Liver (tissue), 9 donors: ENCODE measurements around the gene IFT52. TPM values are rescaled to one million over a fixed set of nuclear protein-coding genes. Genes with fewer than 3 reads are reported as not detected.

Experiments used
- DNase-seq: peaks from one replicate; pipeline ENCODE4 v3.0.0-alpha.2; 2017; ENCODE audit warnings: low spot score
- H3K27ac ChIP-seq, 2 donors: one replicate each; pipeline ENCODE4 v1.7.0; 2013; ENCODE audit warnings: inconsistent platforms in 2 of 2, low read length in 2 of 2, control low read depth in 1 of 2, low read depth in 1 of 2, mild to moderate bottlenecking in 1 of 2
- H3K27me3 ChIP-seq, 4 donors: one replicate each; pipeline versions ENCODE4 v1.6.1 to v1.7.0; 2013; ENCODE audit warnings: low read length in 3 of 4, inconsistent platforms in 1 of 4, mild to moderate bottlenecking in 1 of 4, moderate library complexity in 1 of 4; ENCODE audit not compliant: control insufficient read depth in 4 of 4, insufficient read depth in 4 of 4
- H3K36me3 ChIP-seq, 4 donors: one replicate each; pipeline versions ENCODE4 v1.6.1 to v1.7.0; 2013; ENCODE audit warnings: low read length in 3 of 4, mild to moderate bottlenecking in 3 of 4, low read depth in 1 of 4, moderate library complexity in 1 of 4; ENCODE audit not compliant: control insufficient read depth in 4 of 4, insufficient read depth in 3 of 4
- H3K4me1 ChIP-seq, 4 donors: one replicate each; pipeline versions ENCODE4 v1.6.1 to v1.7.0; 2013; ENCODE audit warnings: low read length in 3 of 4, mild to moderate bottlenecking in 3 of 4, moderate library complexity in 1 of 4; ENCODE audit not compliant: control insufficient read depth in 4 of 4, insufficient read depth in 4 of 4
- H3K4me3 ChIP-seq, 3 donors: one replicate each; pipeline versions ENCODE4 v1.6.1 to v1.7.0; 2013; ENCODE audit warnings: low read length in 3 of 3, control low read depth in 1 of 3, low read depth in 1 of 3, mild to moderate bottlenecking in 1 of 3
- H3K9ac ChIP-seq, 2 donors: one replicate each; pipeline ENCODE4 v1.7.0; 2013; ENCODE audit warnings: low read length in 2 of 2, mild to moderate bottlenecking in 2 of 2, moderate library complexity in 2 of 2, control low read depth in 1 of 2, low read depth in 1 of 2
- H3K9me3 ChIP-seq, 4 donors: one replicate each; pipeline versions ENCODE4 v1.6.1 to v1.7.0; 2013; ENCODE audit warnings: low read length in 3 of 4; ENCODE audit not compliant: control insufficient read depth in 4 of 4
- EGR1 ChIP-seq, 2 donors: IDR thresholded peaks; 2 replicates each; pipeline ENCODE4 v1.6.1; 2016 to 2018; ENCODE audit warnings: antibody characterized with exemption in 2 of 2, low read depth in 2 of 2
- FOXA1 ChIP-seq: IDR thresholded peaks from 2 replicates; pipeline ENCODE4 v1.6.1; 2016; ENCODE audit warnings: antibody characterized with exemption
- FOXA2 ChIP-seq: IDR thresholded peaks from 2 replicates; pipeline ENCODE4 v1.6.1; 2016; ENCODE audit warnings: antibody characterized with exemption
- GABPA ChIP-seq, 2 donors: IDR thresholded peaks in 1 of 2; conservative IDR thresholded peaks in 1 of 2; 2 replicates each; pipeline ENCODE4 v1.6.1; 2016; ENCODE audit warnings: antibody characterized with exemption in 2 of 2, mild to moderate bottlenecking in 1 of 2, moderate library complexity in 1 of 2
- HNF4A ChIP-seq, 2 donors: conservative IDR thresholded peaks; 2 replicates each; pipeline ENCODE4 v1.6.1; 2016; ENCODE audit warnings: antibody characterized with exemption in 2 of 2, mild to moderate bottlenecking in 2 of 2
- HNF4G ChIP-seq: IDR thresholded peaks from 2 replicates; pipeline ENCODE4 v1.6.1; 2016; ENCODE audit warnings: antibody characterized with exemption
- JUND ChIP-seq, 2 donors: IDR thresholded peaks; 2 replicates each; pipeline ENCODE4 v1.6.1; 2016; ENCODE audit warnings: antibody characterized with exemption in 2 of 2
- RAD21 ChIP-seq, 2 donors: IDR thresholded peaks; 2 replicates each; pipeline ENCODE4 v1.6.1; 2016; ENCODE audit warnings: antibody characterized with exemption in 2 of 2, mild to moderate bottlenecking in 2 of 2
- RXRA ChIP-seq, 2 donors: IDR thresholded peaks; 2 replicates each; pipeline ENCODE4 v1.6.1; 2017 to 2018; ENCODE audit warnings: antibody characterized with exemption in 2 of 2, mild to moderate bottlenecking in 1 of 2
- TAF1 ChIP-seq: conservative IDR thresholded peaks from 2 replicates; pipeline ENCODE4 v1.6.1; 2016; ENCODE audit warnings: antibody characterized with exemption, mild to moderate bottlenecking
- WGBS: extraction: QIAGEN DNeasy Blood & Tissue Kit; methylation state at CpG from one replicate; pipeline ENCODE4 v1.1.7; 2013; 5-methylcytosine and 5-hydroxymethylcytosine counted together
- polyA plus RNA-seq, 2 donors: library from polyadenylated mRNA; stranded (reverse) in 1 of 2; unstranded in 1 of 2; fragments of 200-250 nt in 1 of 2; fragments of >200 nt in 1 of 2; fragmentation: Nextera tagmentation in 1 of 2; extraction: Ambion mirVana in 1 of 2; gene quantifications; one replicate each; pipeline versions ENCODE4 v1.2.1 to v1.2.3, GENCODE V29; 2013 to 2015
- total RNA-seq, 2 donors: library from RNA; depleted of rRNA; stranded (reverse); fragments of >200 nt; gene quantifications; one replicate each; pipeline ENCODE4 v1.2.3, GENCODE V29; 2014
- TF ChIP-seq, protein P1 (sequence below): fragments of 150-350 bp; IDR thresholded peaks from 2 replicates; pipeline ENCODE4 v1.5.1; 2017; ENCODE audit warnings: improper control_type of control experiment, low read depth, low read length; ENCODE audit not compliant: missing input control
- TF ChIP-seq, protein P2 (sequence below): IDR thresholded peaks from 2 replicates; pipeline ENCODE4 v1.6.1; 2016; ENCODE audit warnings: antibody characterized with exemption
- TF ChIP-seq, protein P3 (sequence below): IDR thresholded peaks from 2 replicates; pipeline ENCODE4 v1.6.1; 2016; ENCODE audit warnings: antibody characterized with exemption
- donor health status: healthy.
- donor health status: healthy.
- donor health status: healthy.
- donor health status: healthy.
- donor health status: healthy.

Gene IFT52
- total and polyA plus RNA-seq, 4 donors, result 3.3 to 24.3 (median 4.8) TPM

- Histone ChIP-seq H3K4me1 (peaks cover 0 to 4% (median under 1%) of the 10 kb centered on the region in 4 donors), H3K4me3 (no peak overlapping the region), H3K27me3 (no peaks in the 10 kb centered on the region), H3K9ac (no peak overlapping the region), H3K27ac (no peak overlapping the region), H3K9me3 (no peaks in the 10 kb centered on the region), H3K36me3 (peaks cover 14 to 66% (median 42%) of the 10 kb centered on the region in 4 donors)
- DNase-seq, result no peak
- WGBS, result 94% methylated on average over 9 of the region's 9 CpGs
- no peak for TF ChIP-seq RAD21 (IDR thresholded peaks at IDR 0.05)
- TF ChIP-seq, protein P1, sequence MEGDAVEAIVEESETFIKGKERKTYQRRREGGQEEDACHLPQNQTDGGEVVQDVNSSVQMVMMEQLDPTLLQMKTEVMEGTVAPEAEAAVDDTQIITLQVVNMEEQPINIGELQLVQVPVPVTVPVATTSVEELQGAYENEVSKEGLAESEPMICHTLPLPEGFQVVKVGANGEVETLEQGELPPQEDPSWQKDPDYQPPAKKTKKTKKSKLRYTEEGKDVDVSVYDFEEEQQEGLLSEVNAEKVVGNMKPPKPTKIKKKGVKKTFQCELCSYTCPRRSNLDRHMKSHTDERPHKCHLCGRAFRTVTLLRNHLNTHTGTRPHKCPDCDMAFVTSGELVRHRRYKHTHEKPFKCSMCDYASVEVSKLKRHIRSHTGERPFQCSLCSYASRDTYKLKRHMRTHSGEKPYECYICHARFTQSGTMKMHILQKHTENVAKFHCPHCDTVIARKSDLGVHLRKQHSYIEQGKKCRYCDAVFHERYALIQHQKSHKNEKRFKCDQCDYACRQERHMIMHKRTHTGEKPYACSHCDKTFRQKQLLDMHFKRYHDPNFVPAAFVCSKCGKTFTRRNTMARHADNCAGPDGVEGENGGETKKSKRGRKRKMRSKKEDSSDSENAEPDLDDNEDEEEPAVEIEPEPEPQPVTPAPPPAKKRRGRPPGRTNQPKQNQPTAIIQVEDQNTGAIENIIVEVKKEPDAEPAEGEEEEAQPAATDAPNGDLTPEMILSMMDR, result no peak
- TF ChIP-seq GABPA (IDR thresholded peaks at IDR 0.05 in 1 of 2, conservative IDR thresholded peaks at IDR 0.05 in 1 of 2), result no peak
- TF ChIP-seq, protein P2, sequence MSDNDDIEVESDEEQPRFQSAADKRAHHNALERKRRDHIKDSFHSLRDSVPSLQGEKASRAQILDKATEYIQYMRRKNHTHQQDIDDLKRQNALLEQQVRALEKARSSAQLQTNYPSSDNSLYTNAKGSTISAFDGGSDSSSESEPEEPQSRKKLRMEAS, result no peak
- TF ChIP-seq RXRA (IDR thresholded peaks at IDR 0.05), result no peak
- no peak for TF ChIP-seq HNF4G
- TF ChIP-seq FOXA1, result no peak
- TF ChIP-seq TAF1, result no peak
- TF ChIP-seq EGR1 (IDR thresholded peaks at IDR 0.05; ENCODE audit: low read depth in 2 of 2), result no peak
- TF ChIP-seq, protein P3, sequence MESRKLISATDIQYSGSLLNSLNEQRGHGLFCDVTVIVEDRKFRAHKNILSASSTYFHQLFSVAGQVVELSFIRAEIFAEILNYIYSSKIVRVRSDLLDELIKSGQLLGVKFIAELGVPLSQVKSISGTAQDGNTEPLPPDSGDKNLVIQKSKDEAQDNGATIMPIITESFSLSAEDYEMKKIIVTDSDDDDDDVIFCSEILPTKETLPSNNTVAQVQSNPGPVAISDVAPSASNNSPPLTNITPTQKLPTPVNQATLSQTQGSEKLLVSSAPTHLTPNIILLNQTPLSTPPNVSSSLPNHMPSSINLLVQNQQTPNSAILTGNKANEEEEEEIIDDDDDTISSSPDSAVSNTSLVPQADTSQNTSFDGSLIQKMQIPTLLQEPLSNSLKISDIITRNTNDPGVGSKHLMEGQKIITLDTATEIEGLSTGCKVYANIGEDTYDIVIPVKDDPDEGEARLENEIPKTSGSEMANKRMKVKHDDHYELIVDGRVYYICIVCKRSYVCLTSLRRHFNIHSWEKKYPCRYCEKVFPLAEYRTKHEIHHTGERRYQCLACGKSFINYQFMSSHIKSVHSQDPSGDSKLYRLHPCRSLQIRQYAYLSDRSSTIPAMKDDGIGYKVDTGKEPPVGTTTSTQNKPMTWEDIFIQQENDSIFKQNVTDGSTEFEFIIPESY, result no peak
Measured at GRCh38 chr20:43567477-43567876, 23.3 kb upstream of the IFT52 start.

GRCh38 chr20:43568706-43569105, 22.0 kb upstream of the IFT52 start:
- Histone ChIP-seq H3K9me3 (no peaks in the 10 kb centered on the region), H3K9ac (no peak overlapping the region), H3K27ac (no peak overlapping the region), H3K4me3 (no peak overlapping the region), H3K4me1 (peaks cover 0 to 4% (median under 1%) of the 10 kb centered on the region in 4 donors), H3K27me3 (no peaks in the 10 kb centered on the region), H3K36me3 (peaks cover 16 to 71% (median 47%) of the 10 kb centered on the region in 4 donors)
- WGBS, result 93% methylated on average over 4 of the region's 4 CpGs
- TF ChIP-seq HNF4A (conservative IDR thresholded peaks at IDR 0.05), result no peak
- no peak for TF ChIP-seq FOXA2
- TF ChIP-seq EGR1 (IDR thresholded peaks at IDR 0.05; ENCODE audit: low read depth in 2 of 2), result no peak
- no peak for TF ChIP-seq FOXA1
- no peak for TF ChIP-seq GABPA (IDR thresholded peaks at IDR 0.05 in 1 of 2, conservative IDR thresholded peaks at IDR 0.05 in 1 of 2)
- TF ChIP-seq, protein P1, result no peak
- TF ChIP-seq, protein P3, result no peak
- TF ChIP-seq JUND (IDR thresholded peaks at IDR 0.05), result no peak
- DNase-seq, result no peak
